RPMI7951 (cell line): ENCODE results near the gene SCN10A. TPM values are rescaled to one million over a fixed set of nuclear protein-coding genes. Genes with fewer than 3 reads are reported as not detected.
A peak's percentile ranks its signal among the peaks of the same experiment; 100 is the strongest.

Experiments used
- DNase-seq: peaks from one replicate; pipeline ENCODE4 v3.0.0-alpha.2; 2012; ENCODE audit warnings: low read depth
- total RNA-seq: library from RNA; depleted of rRNA; stranded (reverse); fragments of >200 nt; shearing (Covaris generic); gene quantifications from 2 replicates; pipeline ENCODE4 v1.2.3, GENCODE V29; 2014; rRNA removed

The SCN10A gene
- total RNA-seq, 1 experiment from 2014 or later: not detected

GRCh38 chr3:38651153-38651789, 164.7 kb downstream of the SCN10A start:
- peak; percentile 51 for DNase-seq

GRCh38 chr3:38650248-38650951, 165.6 kb downstream of the SCN10A start:
- no peak for DNase-seq

- peak; percentile 18 for DNase-seq
These were observed 166.3 kb downstream of the SCN10A start, which contains the start of gene SCN5A for GRCh38 chr3:38649500-38650247. SCN5A (minus strand) TSS chr3:38649687; CDS start chr3:38633307, 16,380 bp downstream.

- DNase-seq: no peak
These were observed 167.1 kb downstream of the SCN10A start for GRCh38 chr3:38648659-38649499.

- no peak for DNase-seq
These were observed 167.9 kb downstream of the SCN10A start for GRCh38 chr3:38648024-38648658.

- no peak for DNase-seq
These were observed 168.6 kb downstream of the SCN10A start for GRCh38 chr3:38647217-38647970.

Other genes starting within 250 kb of the SCN10A start
- under 0.01 and 0.59 TPM in 2 replicates for gene SCN5A, start 166.5 kb downstream of the SCN10A start, total RNA-seq
- gene SCN11A, start 235.7 kb upstream of the SCN10A start, total RNA-seq: not detected in 2 replicates
- gene WDR48, start 235.8 kb upstream of the SCN10A start, total RNA-seq: 26.8 and 26.9 TPM in 2 replicates